Suprapubic skin (tissue), 4 donors: Measurements from ENCODE around the gene MFSD12.

Source experiments
- CTCF ChIP-seq, 2 donors: fragments of 200-600 bp in 1 of 2; fragments of 450-650 bp in 1 of 2; sonication (generic) in 1 of 2; IDR thresholded peaks; one replicate each; pipeline ENCODE4 v1.5.1; 2016 to 2019; ENCODE audit warnings: antibody characterized with exemption in 2 of 2, mild to moderate bottlenecking in 1 of 2, moderate library complexity in 1 of 2
- EP300 ChIP-seq: sonication (generic); formaldehyde crosslinking; IDR thresholded peaks from one replicate; pipeline ENCODE4 v1.6.1; 2017; ENCODE audit warnings: antibody characterized with exemption
- POLR2A ChIP-seq, 2 donors: fragments of 450-650 bp; IDR thresholded peaks; one replicate each; pipeline ENCODE4 v1.6.1; 2017; ENCODE audit warnings: antibody characterized with exemption in 2 of 2, mild to moderate bottlenecking in 2 of 2, moderate library complexity in 2 of 2
- POLR2AphosphoS5 ChIP-seq, 3 donors: sonication (generic); formaldehyde crosslinking; IDR thresholded peaks; one replicate each; pipeline ENCODE4 v1.6.1; 2017; ENCODE audit warnings: antibody characterized with exemption in 3 of 3

GRCh38 chr19:3545669-3546034 lies 11.7 kb downstream of the MFSD12 start:
- TF ChIP-seq CTCF (IDR thresholded peaks at IDR 0.05) (no peak), POLR2A (IDR thresholded peaks at IDR 0.05) (no peak), POLR2AphosphoS5 (IDR thresholded peaks at IDR 0.05) (no peak), EP300 (no peak)
